ENCODE data around the gene OLFML2A. TPM values are rescaled to one million over a fixed set of nuclear protein-coding genes. Genes with fewer than 3 reads are reported as not detected.
A peak's percentile ranks its signal among the peaks of the same experiment; 100 is the strongest.

Gene OLFML2A
- total RNA-seq, 1 donor from 2014 or later: 7.0 TPM

DNA sequence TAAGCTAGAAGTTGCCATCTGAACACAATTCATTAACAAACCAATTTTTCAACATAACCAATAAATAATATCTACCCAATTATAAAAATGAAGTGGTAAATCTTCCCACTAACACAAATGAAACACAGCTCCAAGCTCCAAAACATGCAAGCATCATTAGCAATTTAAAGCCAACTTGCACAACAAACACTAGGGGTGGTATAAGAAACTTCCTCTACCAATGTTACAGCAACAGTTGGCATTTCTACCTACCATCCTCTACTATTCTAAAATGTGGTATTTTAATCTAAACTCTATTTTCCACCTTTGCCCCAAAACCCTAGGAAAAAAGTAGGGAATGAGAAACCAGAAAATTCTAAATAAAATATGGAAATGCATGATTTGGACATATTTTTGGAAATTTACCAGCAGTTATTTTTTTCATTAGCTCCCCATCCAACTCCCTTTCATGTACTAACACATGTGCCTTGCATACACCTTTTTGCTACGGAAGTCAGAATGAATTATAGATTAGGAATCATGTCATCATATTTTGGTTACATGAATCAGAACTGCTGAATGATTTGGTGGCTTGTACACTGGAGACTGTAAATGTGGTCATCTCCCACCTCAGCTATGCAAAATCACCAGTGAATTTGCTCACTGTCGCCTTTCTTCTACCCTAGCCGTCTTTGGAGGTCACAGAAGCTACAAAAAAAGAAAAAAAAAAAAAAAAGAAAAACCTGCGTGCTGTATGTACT, 9.9 kb upstream of the OLFML2A start:
- Histone ChIP-seq H3K4me3 (ENCODE audit: low read depth, low read length) (no peak overlapping the region), H3K27me3 (ENCODE audit: control insufficient read depth, insufficient read depth, low read length) (peaks cover 9% of the 10 kb centered on the region), H3K36me3 (ENCODE audit: control insufficient read depth, insufficient read depth, low read length) (no peaks in the 10 kb centered on the region)
- peak; percentile 23 for TF ChIP-seq CTCF (IDR thresholded peaks at IDR 0.05; ENCODE audit: insufficient read depth, low read length, poor library complexity, severe bottlenecking)
- DNase-seq (ENCODE audit: low read depth): no peak

DNA sequence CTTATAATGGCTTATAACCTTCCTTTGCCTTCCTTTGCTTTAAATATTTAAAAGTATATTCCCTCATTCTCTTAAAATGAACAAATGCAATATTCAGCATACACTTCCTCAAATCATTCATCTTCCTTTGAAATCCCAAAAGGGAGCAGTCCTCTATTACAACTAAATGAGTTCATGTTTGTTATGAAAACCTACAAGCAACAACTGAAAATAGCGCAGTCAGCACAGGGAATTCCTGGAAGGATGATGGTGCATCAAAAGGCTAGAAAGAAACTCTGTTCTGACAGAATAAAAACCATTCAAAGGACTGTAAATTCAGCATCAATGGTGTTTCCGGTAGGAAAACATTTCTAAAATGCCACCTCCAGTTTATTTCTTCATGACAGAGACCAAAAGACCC, 9.1 kb upstream of the OLFML2A start:
- no peak overlapping the region for H3K4me3 ChIP-seq (ENCODE audit: low read depth, low read length)
- no peaks in the 10 kb centered on the region for H3K36me3 ChIP-seq (ENCODE audit: control insufficient read depth, insufficient read depth, low read length)
- no peak for TF ChIP-seq CTCF (IDR thresholded peaks at IDR 0.05; ENCODE audit: insufficient read depth, low read length, poor library complexity, severe bottlenecking)
- DNase-seq (ENCODE audit: low read depth): no peak
- H3K27me3 ChIP-seq (ENCODE audit: control insufficient read depth, insufficient read depth, low read length): peaks cover 9% of the 10 kb centered on the region

- peaks cover 9% of the 10 kb centered on the region for H3K27me3 ChIP-seq (ENCODE audit: control insufficient read depth, insufficient read depth, low read length)
- DNase-seq (ENCODE audit: low read depth): no peak
- no peak overlapping the region for H3K4me3 ChIP-seq (ENCODE audit: low read depth, low read length)
- H3K36me3 ChIP-seq (ENCODE audit: control insufficient read depth, insufficient read depth, low read length): no peaks in the 10 kb centered on the region
- no peak for TF ChIP-seq CTCF (IDR thresholded peaks at IDR 0.05; ENCODE audit: insufficient read depth, low read length, poor library complexity, severe bottlenecking)
These were observed 8.6 kb upstream of the OLFML2A start for GRCh38 chr9:124768334-124768733.

DNA sequence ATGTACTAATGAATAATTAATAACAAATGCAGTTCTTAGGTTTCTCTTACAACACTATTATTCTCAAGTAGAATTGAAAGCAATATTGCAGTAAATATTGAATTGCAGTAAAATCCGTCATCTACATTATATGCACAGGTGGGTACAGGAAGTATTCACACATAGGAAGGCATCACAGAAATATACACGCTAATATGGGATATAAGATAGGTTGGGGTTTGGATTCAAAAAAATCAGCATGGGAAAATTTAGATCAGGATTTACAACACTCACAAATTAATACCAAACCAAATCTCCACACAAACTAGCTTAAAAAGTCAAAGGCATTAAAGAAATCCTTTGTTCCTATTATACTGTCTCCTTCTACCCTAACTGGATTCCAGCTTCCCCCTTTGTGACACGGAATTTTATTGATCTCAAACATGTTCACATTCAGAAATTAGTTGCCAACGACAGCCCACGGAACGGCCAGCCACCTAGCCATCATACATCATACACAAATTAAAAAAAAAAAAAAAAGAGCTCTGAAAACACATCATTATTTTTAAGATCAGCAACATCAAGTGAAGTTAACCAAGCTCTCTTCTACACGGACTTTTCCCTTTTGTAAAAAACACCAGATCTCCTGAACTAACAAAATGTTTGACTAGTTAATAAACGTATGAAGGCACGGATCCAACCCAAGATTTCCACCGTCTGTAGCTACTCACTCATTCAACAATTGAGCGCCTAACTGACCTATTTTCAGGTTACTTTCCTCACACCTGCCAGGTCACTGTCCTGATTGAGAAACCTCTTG, 8.0 kb upstream of the OLFML2A start:
- TF ChIP-seq CTCF (IDR thresholded peaks at IDR 0.05; ENCODE audit: insufficient read depth, low read length, poor library complexity, severe bottlenecking): no peak
- DNase-seq (ENCODE audit: low read depth): no peak
- H3K36me3 ChIP-seq (ENCODE audit: control insufficient read depth, insufficient read depth, low read length): no peaks in the 10 kb centered on the region
- peaks cover 9% of the 10 kb centered on the region for H3K27me3 ChIP-seq (ENCODE audit: control insufficient read depth, insufficient read depth, low read length)
- H3K4me3 ChIP-seq (ENCODE audit: low read depth, low read length): peak overlapping the region; percentile 83

- Histone ChIP-seq H3K27me3 (ENCODE audit: control insufficient read depth, insufficient read depth, low read length) (peaks cover 9% of the 10 kb centered on the region), H3K4me3 (ENCODE audit: low read depth, low read length) (peak overlapping the region; percentile 83), H3K36me3 (ENCODE audit: control insufficient read depth, insufficient read depth, low read length) (no peaks in the 10 kb centered on the region)
- DNase-seq (ENCODE audit: low read depth): no peak
- no peak for TF ChIP-seq CTCF (IDR thresholded peaks at IDR 0.05; ENCODE audit: insufficient read depth, low read length, poor library complexity, severe bottlenecking)
These were observed 7.2 kb upstream of the OLFML2A start for GRCh38 chr9:124769549-124770358.
